Gastroesophageal sphincter (tissue), 4 donors: ENCODE data around the gene ATP2C2. TPM values are rescaled to one million over a fixed set of nuclear protein-coding genes. Genes with fewer than 3 reads are reported as not detected.

Experiments used
- ATAC-seq: fragments of 150-250 bp; one replicate; pipeline ENCODE4 v1.9.1; 2016; ENCODE audit warnings: mild to moderate bottlenecking, moderate library complexity
- H3K27ac ChIP-seq, 4 donors: fragments of 200-600 bp; sonication (generic) in 3 of 4; 1 replicate in 3 of 4; 2 replicates in 1 of 4; pipeline ENCODE4 v1.5.1; 2016 to 2019
- H3K27me3 ChIP-seq: fragments of 200-600 bp; sonication (generic); one replicate; pipeline ENCODE4 v1.5.1; 2019
- H3K36me3 ChIP-seq, 2 donors: fragments of 200-600 bp; sonication (generic); one replicate each; pipeline ENCODE4 v1.5.1; 2019; ENCODE audit warnings: control low read depth in 1 of 2
- H3K4me1 ChIP-seq, 3 donors: fragments of 200-600 bp; sonication (generic); 1 replicate in 2 of 3; 2 replicates in 1 of 3; pipeline ENCODE4 v1.5.1; 2016 to 2019; ENCODE audit warnings: control low read depth in 2 of 3
- H3K4me3 ChIP-seq, 2 donors: fragments of 200-600 bp; sonication (generic); one replicate each; pipeline ENCODE4 v1.5.1; 2019; ENCODE audit warnings: mild to moderate bottlenecking in 1 of 2, moderate library complexity in 1 of 2
- H3K9me3 ChIP-seq, 3 donors: fragments of 200-600 bp; sonication (generic); one replicate each; pipeline ENCODE4 v1.5.1; 2017 to 2019; ENCODE audit warnings: control low read depth in 2 of 3
- EP300 ChIP-seq: sonication (generic); formaldehyde crosslinking; IDR thresholded peaks from one replicate; pipeline ENCODE4 v1.6.1; 2017; ENCODE audit warnings: antibody characterized with exemption, mild to moderate bottlenecking
- POLR2A ChIP-seq, 2 donors: fragments of 450-650 bp; IDR thresholded peaks; one replicate each; pipeline ENCODE4 v1.6.1; 2017; ENCODE audit warnings: antibody characterized with exemption in 2 of 2, mild to moderate bottlenecking in 2 of 2, moderate library complexity in 1 of 2
- POLR2AphosphoS5 ChIP-seq: sonication (generic); formaldehyde crosslinking; IDR thresholded peaks from one replicate; pipeline ENCODE4 v1.6.1; 2017; ENCODE audit warnings: antibody characterized with exemption
- WGBS, 2 donors: methylation state at CpG; one replicate each; pipeline ENCODE4 v1.1.5; 2018; ENCODE audit warnings: low coverage in 1 of 2; 5-methylcytosine and 5-hydroxymethylcytosine counted together
- total RNA-seq, 4 donors: library from RNA; depleted of rRNA; stranded (reverse); fragments of >200 nt; gene quantifications; one replicate each; pipeline ENCODE4 v1.1.0, GENCODE V29; 2016
- TF ChIP-seq, protein P1 (sequence below), 4 experiments: fragments of 200-600 bp in 2 of 4; fragments of 450-650 bp in 2 of 4; sonication (generic) in 1 of 4; IDR thresholded peaks; one replicate each; pipeline ENCODE4 v1.5.1; 2017 to 2019; ENCODE audit warnings: antibody characterized with exemption in 4 of 4, mild to moderate bottlenecking in 2 of 4, moderate library complexity in 2 of 4

Gene ATP2C2
- total RNA-seq, 4 donors from 2014 or later: 0.13 to 1.3 (median 0.31) TPM; not detected in 1

DNA sequence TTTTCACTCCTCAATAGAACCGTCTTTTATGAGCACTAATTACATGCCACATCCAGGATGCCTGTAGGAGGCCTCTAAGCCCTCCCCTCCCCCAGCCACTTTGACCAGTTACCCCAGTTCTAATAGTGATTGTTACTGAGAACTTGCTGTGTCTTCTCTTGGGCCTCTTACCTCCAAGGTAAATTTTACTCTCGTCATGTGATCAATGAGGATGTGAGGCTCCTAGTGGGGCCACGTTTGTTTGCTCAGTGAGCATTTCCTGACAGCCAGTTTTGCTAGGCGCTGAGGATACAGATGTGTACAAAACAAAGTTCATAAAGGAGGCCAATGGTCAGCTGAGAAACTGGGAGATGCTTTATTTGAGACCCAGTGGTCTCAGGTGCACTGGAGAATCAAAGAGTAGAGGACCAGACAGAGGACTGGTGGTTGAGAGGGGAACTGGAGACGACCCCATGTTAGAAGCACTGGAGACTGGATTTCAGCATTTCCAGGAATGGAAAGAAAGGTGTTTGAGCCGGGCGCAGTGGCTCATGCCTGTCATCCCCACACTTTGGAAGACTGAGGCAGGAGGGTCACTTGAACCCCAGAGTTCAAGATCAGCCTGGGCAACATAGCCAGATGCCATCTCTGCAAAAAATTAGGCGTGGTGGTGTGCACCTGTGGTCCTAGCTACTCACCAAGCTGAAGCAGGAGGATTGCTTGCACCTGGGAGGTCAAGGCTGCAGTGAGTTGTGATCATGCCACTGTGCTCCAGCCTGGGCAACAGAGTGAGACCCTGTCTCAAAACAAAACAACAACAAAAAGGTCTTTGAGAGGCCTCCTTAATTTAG lies 2.6 kb downstream of the ATP2C2 start:
- H3K4me3 ChIP-seq: no peak overlapping the region
- ATAC-seq: no peak
- H3K9me3 ChIP-seq: no peaks in the 10 kb centered on the region
- WGBS, 2 donors: 65 to 72% methylated on average over 5 to 8 of the region's 8 CpGs
- no peak overlapping the region for H3K27ac ChIP-seq
- no peaks in the 10 kb centered on the region for H3K36me3 ChIP-seq
- peaks cover 77% of the 10 kb centered on the region for H3K27me3 ChIP-seq
- peaks cover 0 to 13% (median 0%) of the 10 kb centered on the region in 3 donors for H3K4me1 ChIP-seq
- TF ChIP-seq POLR2AphosphoS5 (no peak), POLR2A (IDR thresholded peaks at IDR 0.05) (no peak), EP300 (no peak)
- TF ChIP-seq, protein P1, sequence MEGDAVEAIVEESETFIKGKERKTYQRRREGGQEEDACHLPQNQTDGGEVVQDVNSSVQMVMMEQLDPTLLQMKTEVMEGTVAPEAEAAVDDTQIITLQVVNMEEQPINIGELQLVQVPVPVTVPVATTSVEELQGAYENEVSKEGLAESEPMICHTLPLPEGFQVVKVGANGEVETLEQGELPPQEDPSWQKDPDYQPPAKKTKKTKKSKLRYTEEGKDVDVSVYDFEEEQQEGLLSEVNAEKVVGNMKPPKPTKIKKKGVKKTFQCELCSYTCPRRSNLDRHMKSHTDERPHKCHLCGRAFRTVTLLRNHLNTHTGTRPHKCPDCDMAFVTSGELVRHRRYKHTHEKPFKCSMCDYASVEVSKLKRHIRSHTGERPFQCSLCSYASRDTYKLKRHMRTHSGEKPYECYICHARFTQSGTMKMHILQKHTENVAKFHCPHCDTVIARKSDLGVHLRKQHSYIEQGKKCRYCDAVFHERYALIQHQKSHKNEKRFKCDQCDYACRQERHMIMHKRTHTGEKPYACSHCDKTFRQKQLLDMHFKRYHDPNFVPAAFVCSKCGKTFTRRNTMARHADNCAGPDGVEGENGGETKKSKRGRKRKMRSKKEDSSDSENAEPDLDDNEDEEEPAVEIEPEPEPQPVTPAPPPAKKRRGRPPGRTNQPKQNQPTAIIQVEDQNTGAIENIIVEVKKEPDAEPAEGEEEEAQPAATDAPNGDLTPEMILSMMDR (IDR thresholded peaks at IDR 0.05): no peak

DNA sequence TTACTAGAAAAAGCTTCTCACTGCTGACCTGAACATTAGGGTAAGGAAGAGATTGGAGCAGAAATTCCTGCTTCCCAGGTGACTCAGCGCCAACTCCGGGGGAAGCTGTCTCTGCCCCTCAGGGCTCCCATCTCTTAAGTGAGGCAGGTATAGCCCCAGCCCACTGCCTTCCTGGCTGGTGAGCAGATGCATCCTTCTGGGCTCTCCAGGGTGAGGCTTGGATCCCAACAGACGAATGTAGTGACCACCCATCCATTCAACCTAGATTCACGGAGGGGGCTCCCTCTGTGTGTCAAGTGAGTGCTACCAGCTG lies 3.2 kb downstream of the ATP2C2 start:
- TF ChIP-seq POLR2AphosphoS5: no peak
- TF ChIP-seq POLR2A (IDR thresholded peaks at IDR 0.05): no peak
- no peak for TF ChIP-seq EP300
- TF ChIP-seq, protein P1 (IDR thresholded peaks at IDR 0.05): no peak
- no peak overlapping the region for H3K4me3 ChIP-seq
- no peaks in the 10 kb centered on the region for H3K9me3 ChIP-seq
- H3K36me3 ChIP-seq: no peaks in the 10 kb centered on the region
- ATAC-seq: no peak
- peaks cover 0 to 13% (median 0%) of the 10 kb centered on the region in 3 donors for H3K4me1 ChIP-seq
- peaks cover 74% of the 10 kb centered on the region for H3K27me3 ChIP-seq
- WGBS, 2 donors: 38 to 100% methylated on average over 1 to 4 of the region's 4 CpGs
- H3K27ac ChIP-seq: no peak overlapping the region

DNA sequence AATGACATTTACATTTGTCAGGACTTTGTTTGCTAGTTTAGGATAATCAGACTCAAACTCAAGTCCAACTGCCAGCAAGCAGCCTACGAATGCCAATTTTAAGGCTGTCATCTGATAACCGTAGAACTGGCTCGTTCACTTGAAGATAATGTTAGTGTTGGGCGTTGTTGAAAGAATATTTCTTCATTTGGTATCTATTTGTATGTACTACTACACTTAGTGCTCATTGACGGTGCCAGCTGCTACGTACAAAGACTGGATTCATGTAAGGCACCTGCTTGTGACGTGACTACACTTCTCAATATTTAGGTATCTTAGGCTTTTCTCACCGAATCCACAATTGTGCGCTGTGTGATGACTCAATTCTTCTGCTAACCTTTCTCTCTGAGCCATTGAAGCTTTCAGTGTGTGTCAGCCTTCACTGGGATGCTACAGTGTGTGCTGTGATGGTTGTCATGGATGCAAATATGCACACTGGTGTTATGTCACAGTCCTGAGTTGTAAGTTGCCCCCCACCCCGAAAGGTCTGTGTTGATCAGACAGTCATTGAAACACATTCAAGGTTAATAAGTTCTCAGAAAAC lies 5.7 kb downstream of the ATP2C2 start:
- TF ChIP-seq EP300: no peak
- no peak for TF ChIP-seq POLR2AphosphoS5
- TF ChIP-seq POLR2A (IDR thresholded peaks at IDR 0.05): no peak
- TF ChIP-seq, protein P1 (IDR thresholded peaks at IDR 0.05): no peak
- Histone ChIP-seq H3K4me3 (no peak overlapping the region), H3K4me1 (no peaks in the 10 kb centered on the region), H3K27ac (no peak overlapping the region), H3K27me3 (peaks cover 57% of the 10 kb centered on the region), H3K36me3 (no peaks in the 10 kb centered on the region), H3K9me3 (no peaks in the 10 kb centered on the region)
- no peak for ATAC-seq
- WGBS, 2 donors: 69 to 71% methylated on average over 9 to 10 of the region's 10 CpGs

DNA sequence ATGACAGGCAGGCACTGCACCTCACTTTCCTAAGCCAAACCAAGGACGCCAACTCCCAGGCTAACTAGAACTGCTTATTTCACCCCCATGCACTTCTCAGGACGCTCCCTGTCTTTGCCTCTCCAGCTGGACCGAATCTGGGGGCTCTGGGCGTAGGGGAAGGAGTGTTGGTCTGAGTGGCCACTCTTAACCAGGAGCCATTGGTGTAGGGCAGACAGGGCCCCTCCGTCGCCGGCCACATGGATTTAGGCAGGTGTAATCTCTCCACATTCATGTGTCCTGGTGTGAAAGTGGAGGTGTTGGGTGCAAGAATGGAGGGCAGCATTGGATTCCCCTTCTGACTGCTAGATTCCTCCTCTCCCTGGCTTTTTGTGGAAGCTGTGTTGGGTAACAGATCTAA lies 9.8 kb downstream of the ATP2C2 start:
- TF ChIP-seq, protein P1 (IDR thresholded peaks at IDR 0.05): no peak
- no peak for TF ChIP-seq POLR2A (IDR thresholded peaks at IDR 0.05)
- no peak for TF ChIP-seq POLR2AphosphoS5
- TF ChIP-seq EP300: no peak

DNA sequence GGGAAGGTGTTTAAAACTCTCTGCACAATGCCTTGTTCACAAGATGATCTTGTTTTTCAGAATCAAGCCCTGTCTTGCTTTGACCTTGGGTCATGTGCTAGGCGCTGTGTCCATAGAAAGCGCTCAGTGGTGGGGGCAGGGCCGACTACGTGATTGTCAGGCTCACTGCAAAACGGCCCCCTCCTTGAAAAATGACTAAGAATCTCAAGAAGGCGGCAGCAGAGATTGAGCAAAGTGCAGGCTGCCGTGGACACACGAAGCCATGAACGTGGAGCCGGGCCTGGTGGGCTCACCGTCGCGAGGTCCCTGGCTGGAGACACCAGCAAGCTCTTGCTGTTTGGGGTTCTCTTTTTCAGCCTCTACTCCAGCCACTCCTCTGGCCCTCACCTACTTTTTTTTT lies 10.2 kb downstream of the ATP2C2 start:
- no peak for ATAC-seq
- 62 to 95% methylated on average over 7 to 8 of the region's 13 CpGs for WGBS, 2 donors

More for the DNA sequence above, 9.8 kb downstream of the ATP2C2 start:
- Histone ChIP-seq H3K4me1 (no peaks in the 10 kb centered on the region), H3K27ac (no peak overlapping the region), H3K4me3 (no peak overlapping the region), H3K27me3 (peaks cover 21% of the 10 kb centered on the region), H3K36me3 (no peaks in the 10 kb centered on the region), H3K9me3 (no peaks in the 10 kb centered on the region)
- ATAC-seq: no peak
- 80% methylated on average over 1 of the region's 7 CpGs; no CpG with 5 or more reads in 1 of the 2 donors for WGBS, 2 donors

More for the DNA sequence above, 10.2 kb downstream of the ATP2C2 start:
- Histone ChIP-seq H3K27me3 (peaks cover 21% of the 10 kb centered on the region), H3K27ac (no peak overlapping the region), H3K36me3 (no peaks in the 10 kb centered on the region), H3K4me1 (no peaks in the 10 kb centered on the region), H3K9me3 (no peaks in the 10 kb centered on the region), H3K4me3 (no peak overlapping the region)
- TF ChIP-seq POLR2AphosphoS5 (no peak), EP300 (no peak), POLR2A (IDR thresholded peaks at IDR 0.05) (no peak)
- TF ChIP-seq, protein P1 (IDR thresholded peaks at IDR 0.05): no peak
